ENCODE results near the gene HTRA3. TPM values are rescaled to one million over a fixed set of nuclear protein-coding genes. Genes with fewer than 3 reads are reported as not detected.

Gene HTRA3
- total RNA-seq, 1 experiment from 2014 or later: not detected

- intact Hi-C loops (cut with micrococcal nuclease; ENCODE audit: unreplicated experiment): no loop called here
- Mint-ChIP-seq H3K4me1 (ENCODE audit: low read depth, unreplicated experiment) (no peaks in the 10 kb centered on the region), H3K4me3 (ENCODE audit: low read depth, unreplicated experiment) (no peak overlapping the region), H3K27me3 (ENCODE audit: unreplicated experiment) (peaks cover 81% of the 10 kb centered on the region), H3K36me3 (ENCODE audit: insufficient read depth, unreplicated experiment) (no peaks in the 10 kb centered on the region), H3K9me3 (ENCODE audit: low read depth, unreplicated experiment) (no peaks in the 10 kb centered on the region), H3K27ac (ENCODE audit: unreplicated experiment) (no peak overlapping the region)
- no peak for TF ChIP-seq CTCF (IDR thresholded peaks at IDR 0.05; ENCODE audit: unreplicated experiment)
- no TSS peak for BruUV-seq (replicated peaks)
- CTCF ChIA-PET: no interaction called here
- DNase-seq: no peak
Measured at GRCh38 chr4:8287343-8288280, 18.1 kb downstream of the HTRA3 start.

GRCh38 chr4:8289151-8289750 lies 19.7 kb downstream of the HTRA3 start:
- no peak overlapping the region for H3K27ac Mint-ChIP-seq (ENCODE audit: unreplicated experiment)
- no peak overlapping the region for H3K4me3 Mint-ChIP-seq (ENCODE audit: low read depth, unreplicated experiment)
- CTCF ChIA-PET: no interaction called here
- H3K9me3 Mint-ChIP-seq (ENCODE audit: low read depth, unreplicated experiment): no peaks in the 10 kb centered on the region
- TF ChIP-seq CTCF (IDR thresholded peaks at IDR 0.05; ENCODE audit: unreplicated experiment): no peak
- intact Hi-C loops (cut with micrococcal nuclease; ENCODE audit: unreplicated experiment): no loop called here
- DNase-seq: no peak
- no peaks in the 10 kb centered on the region for H3K4me1 Mint-ChIP-seq (ENCODE audit: low read depth, unreplicated experiment)
- peaks cover 70% of the 10 kb centered on the region for H3K27me3 Mint-ChIP-seq (ENCODE audit: unreplicated experiment)
- H3K36me3 Mint-ChIP-seq (ENCODE audit: insufficient read depth, unreplicated experiment): no peaks in the 10 kb centered on the region
- BruUV-seq (replicated peaks): no TSS peak

- TF ChIP-seq CTCF (IDR thresholded peaks at IDR 0.05; ENCODE audit: unreplicated experiment): no peak
- H3K4me3 Mint-ChIP-seq (ENCODE audit: low read depth, unreplicated experiment): no peak overlapping the region
- CTCF ChIA-PET: no interaction called here
- H3K27ac Mint-ChIP-seq (ENCODE audit: unreplicated experiment): no peak overlapping the region
- H3K36me3 Mint-ChIP-seq (ENCODE audit: insufficient read depth, unreplicated experiment): no peaks in the 10 kb centered on the region
- no peaks in the 10 kb centered on the region for H3K4me1 Mint-ChIP-seq (ENCODE audit: low read depth, unreplicated experiment)
- intact Hi-C loops (cut with micrococcal nuclease; ENCODE audit: unreplicated experiment): no loop called here
- BruUV-seq (replicated peaks): no TSS peak
- peaks cover 70% of the 10 kb centered on the region for H3K27me3 Mint-ChIP-seq (ENCODE audit: unreplicated experiment)
- no peak for DNase-seq
- no peaks in the 10 kb centered on the region for H3K9me3 Mint-ChIP-seq (ENCODE audit: low read depth, unreplicated experiment)
Measured at GRCh38 chr4:8289956-8290700, 20.6 kb downstream of the HTRA3 start.

GRCh38 chr4:8290701-8290970 lies 21.1 kb downstream of the HTRA3 start:
- no peaks in the 10 kb centered on the region for H3K36me3 Mint-ChIP-seq (ENCODE audit: insufficient read depth, unreplicated experiment)
- CTCF ChIA-PET: no interaction called here
- H3K4me1 Mint-ChIP-seq (ENCODE audit: low read depth, unreplicated experiment): no peaks in the 10 kb centered on the region
- no peak overlapping the region for H3K4me3 Mint-ChIP-seq (ENCODE audit: low read depth, unreplicated experiment)
- no peak for DNase-seq
- H3K9me3 Mint-ChIP-seq (ENCODE audit: low read depth, unreplicated experiment): no peaks in the 10 kb centered on the region
- no peak overlapping the region for H3K27ac Mint-ChIP-seq (ENCODE audit: unreplicated experiment)
- BruUV-seq (replicated peaks): no TSS peak
- H3K27me3 Mint-ChIP-seq (ENCODE audit: unreplicated experiment): peaks cover 70% of the 10 kb centered on the region
- intact Hi-C loops (cut with micrococcal nuclease; ENCODE audit: unreplicated experiment): no loop called here
- no peak for TF ChIP-seq CTCF (IDR thresholded peaks at IDR 0.05; ENCODE audit: unreplicated experiment)

Measured in Calu3 (cell line).